ENCODE results near the gene MRPL38.

The MRPL38 gene

DNA sequence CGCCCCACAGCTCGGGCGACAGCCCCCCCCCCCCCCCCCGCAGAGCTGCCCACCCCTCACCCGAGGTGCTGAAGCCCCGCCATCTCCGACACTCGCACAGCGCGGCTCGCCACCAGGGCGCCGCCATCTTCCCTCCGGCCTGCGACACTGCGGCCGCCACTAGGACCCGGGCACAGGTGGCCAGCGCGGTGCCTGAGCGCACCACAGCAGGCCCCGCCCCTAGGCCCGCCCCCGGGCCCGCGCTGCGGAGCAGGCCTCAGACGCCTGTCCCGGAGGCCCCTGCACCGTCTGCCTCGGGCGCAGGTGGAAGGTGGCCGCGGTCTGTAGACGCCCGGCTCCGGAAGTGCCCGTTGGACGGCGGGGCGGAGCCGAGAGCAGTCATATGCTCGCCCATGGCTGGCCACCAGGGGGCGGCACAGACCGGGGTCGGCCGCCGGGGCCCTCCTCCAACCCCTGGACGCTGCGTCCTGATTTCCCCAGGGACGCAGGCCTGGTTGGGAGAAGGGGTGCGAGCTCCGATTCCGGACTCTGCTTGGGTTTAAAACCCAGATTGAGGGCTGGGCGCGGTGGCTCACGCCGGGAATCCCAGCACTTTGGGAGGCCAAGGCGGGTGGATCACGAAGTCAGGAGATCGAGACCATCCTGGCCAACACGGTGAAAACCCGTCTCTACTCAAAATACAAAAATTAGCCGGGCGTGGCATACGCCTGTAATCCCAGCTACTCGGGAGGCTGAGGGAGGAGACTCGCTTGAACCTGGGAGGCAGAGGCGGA lies at the start of gene MRPL38:
Gene MRPL38 (minus strand): TSS at position 136 of the 773 bp plus-strand sequence. CDS start 9 bp downstream, at position 127.
- DNase-seq, result peak; percentile 95

DNA sequence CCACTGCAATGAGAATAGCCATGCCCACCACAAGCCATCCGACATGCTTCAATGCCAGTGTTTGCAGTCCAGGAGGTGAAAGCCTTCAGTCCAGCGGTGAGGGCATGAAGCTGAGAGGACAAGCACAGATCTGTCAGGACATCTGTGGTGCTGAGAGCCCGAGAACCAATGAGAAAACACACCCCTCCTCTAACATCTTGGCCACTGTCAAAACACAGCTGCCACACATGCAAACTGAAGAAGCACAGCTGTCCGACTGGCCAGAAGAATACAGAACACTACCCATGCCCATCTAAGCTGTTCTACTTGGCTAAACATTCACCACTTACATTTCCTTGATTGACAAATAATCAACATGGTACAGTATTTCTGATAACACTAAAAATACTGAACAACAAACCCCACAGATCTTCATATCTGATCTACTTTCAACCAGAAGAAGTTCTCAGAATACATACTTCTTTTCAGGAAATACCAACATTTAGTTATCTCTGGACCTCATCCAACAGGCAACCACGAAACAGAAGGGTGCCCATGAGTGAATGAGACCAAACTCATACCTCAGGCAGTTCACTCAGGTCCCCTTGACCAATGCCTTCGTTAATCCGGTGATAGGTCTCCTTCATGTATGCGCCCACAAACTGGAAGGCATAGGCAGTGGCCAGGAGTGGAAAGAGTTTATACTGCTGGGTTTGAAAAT lies 46.3 kb upstream of the MRPL38 start:
- DNase-seq, result no peak

DNA sequence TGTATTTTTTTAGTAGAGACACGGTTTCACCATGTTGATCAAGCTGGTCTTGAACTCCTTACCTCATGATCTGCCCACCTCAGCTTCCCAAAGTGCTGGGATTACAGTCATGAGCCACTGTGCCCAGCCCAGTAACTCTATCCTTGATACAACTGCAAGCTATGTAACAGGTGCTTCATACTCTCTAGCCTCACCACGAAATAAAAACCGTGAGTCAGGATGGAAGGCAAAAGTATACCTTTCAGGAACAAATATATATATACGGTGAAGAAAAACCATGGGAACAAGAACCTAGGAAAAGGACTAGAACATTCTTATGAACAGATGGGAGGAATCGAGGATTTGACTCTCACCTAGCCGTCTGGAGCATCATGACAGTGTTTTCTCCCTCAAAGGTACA lies 45.7 kb upstream of the MRPL38 start:
- no peak for DNase-seq

DNA sequence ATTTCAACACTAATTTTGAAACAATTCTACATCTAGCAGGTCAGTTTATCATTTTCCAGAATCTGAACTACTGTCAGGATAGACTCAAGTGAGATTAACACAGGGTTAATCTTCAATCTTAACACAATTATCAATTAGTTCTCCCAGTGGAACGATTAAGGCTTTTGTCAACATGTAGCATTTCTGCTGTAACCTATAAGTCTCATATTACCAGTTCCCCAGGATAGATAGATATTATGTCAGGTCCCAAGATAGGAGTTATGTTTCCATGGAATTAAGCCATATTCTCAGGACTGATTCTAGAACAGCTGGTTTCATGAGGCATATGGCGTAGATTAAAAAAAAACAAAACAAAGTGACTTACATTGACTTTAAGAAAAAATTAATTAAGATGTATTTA lies 40.5 kb upstream of the MRPL38 start:
- DNase-seq, result no peak

DNA sequence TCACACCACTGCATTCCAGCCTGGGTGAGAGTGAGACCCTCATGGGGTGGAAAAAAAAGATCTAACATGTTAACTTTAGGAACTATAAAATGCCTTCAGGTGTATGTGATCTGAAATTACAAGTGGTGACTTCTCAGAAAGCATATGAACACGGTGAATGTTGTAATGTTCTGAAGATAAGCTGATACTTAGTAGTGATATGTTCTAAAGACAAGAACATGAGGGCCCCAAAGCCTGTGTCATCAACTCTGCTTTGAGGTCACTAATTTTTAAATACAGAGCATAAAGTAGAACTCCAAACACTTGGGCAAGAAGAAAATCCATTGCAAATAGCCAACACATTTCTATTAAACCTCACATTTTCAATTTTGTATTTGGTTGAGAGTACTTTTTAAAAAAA lies 38.8 kb upstream of the MRPL38 start:
- DNase-seq, result no peak

DNA sequence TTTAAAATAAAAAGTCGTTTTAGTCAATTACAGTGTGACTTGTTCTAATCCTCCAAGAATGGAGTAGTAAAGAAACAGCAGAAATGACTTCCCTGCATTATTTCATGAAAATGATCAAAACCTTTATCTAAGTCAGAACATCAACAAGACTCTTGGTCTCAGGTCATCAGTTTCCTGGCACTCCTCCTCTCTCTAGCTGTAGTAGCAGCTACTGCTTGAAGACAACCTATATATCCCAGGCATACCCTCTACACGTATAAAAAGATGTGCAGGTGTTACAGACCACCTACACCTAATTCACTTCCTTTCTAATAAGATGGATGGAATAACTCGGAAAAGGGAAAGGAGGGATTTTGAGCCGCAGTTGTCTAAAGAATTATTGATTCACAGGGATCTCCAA lies 37.8 kb upstream of the MRPL38 start:
- no peak for DNase-seq

DNA sequence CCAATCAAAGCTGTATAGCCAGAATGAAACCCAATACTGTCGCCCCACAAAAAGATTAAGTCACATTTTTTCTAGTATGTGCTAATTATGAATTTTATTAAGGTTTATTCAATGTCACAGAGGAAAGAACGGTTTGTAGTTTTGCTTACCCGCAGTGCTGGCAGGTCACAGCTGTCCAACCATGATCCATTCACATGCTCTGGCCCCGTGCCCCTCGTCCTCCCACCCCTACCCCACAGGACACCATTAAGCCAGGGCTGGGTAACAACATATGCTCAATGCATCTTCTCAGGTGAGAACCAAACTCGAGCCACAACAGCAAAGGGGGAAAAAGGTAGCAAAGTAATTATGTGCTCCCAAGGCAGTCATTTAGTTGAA lies 36.7 kb upstream of the MRPL38 start:
- DNase-seq, result no peak

DNA sequence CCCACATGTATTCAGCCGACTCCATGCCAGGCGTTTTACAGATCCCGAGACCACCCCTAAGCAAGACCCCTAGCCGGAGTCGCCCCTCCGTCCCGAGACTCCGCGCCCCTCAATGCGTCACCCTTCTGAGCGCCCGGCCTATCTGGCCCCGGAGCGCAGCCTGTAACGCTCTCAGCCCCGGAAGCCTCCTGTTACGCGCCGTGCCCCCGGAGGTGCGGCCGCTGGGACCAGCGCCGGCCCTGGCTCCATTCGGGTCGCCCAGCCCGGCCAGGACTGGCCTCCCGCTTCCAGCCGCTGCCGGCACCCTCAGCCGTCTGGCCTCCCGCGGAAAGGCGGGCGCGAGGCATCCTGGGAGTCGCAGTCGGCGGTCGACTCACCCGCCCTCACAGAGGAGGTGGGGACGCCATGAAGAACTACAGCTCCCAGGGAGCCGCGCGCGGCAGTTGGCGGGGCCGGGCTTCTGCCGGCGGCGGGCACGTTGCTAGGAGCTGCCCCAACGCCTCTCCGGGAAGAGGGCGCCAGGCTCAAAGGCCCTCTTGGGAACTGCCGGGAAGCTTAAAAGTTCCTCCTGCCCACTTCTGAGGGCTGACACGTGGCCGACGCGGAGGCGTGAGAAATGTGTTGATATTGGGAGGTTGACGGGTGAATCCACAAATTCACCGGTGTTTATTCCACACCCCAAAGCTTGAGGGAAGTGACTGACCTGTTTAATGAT lies 36.2 kb upstream of the MRPL38 start, which contains the start of gene FBF1:
Gene FBF1 (minus strand): TSS at position 316 of the 715 bp plus-strand sequence. CDS start 2,893 bp downstream, outside the sequence.
- DNase-seq, result peak; percentile 87

DNA sequence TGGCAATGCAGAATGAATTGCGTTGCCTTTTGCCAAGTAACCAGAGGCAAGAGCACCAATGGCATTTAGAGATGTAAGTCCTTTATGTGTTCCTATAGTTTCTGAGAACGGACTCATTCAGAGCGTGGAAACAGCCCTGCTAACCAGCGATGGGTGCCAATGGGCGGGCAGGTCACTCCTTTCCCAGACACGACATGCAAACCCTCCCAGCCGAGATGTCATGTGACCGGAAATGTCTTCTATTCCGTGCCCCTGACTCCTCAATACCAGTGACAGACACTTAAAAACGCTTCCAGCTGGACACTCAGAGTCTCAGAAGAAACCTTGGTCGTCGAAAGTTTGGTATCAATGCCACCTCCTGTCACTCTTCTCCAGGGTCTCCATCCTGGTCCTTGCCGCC lies 33.0 kb upstream of the MRPL38 start:
- no peak for DNase-seq

DNA sequence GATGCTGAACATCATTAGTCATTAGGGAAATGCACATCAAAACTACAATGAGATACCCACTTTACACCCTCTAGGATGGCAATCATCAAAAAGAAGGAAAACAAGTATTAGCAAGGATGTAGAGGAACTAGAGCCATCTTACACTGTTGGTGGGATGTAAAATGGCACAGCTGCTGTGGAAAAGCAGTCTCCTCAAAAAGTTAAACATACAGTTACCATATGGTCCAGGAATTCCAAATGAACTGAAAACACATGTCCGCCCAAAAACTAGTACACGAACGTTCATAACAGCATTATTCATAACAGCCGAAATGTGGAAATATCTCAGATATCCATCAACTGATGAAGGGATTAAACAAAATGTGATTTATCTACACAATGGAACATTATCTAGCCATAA lies 29.1 kb upstream of the MRPL38 start:
- no peak for DNase-seq

DNA sequence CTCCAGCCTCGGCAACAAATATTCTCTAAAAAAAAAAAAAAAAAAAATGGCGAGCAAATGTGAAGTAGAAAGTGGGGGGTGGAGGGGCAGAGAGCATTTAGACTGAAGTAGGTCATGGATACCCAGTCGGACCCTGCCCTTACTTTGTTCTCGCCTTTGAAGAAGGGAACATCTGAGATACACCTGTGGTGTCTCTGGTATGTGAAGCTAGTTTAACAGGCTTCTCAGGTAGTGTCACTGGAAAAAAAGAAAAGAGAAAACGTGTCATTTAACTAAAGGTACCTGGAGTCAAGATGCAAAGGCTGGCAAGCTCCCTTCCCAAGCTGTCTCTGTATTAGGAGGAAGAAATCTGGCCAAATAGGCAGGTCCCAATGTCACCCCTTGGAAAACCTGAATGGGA lies 28.2 kb upstream of the MRPL38 start:
- no peak for DNase-seq

DNA sequence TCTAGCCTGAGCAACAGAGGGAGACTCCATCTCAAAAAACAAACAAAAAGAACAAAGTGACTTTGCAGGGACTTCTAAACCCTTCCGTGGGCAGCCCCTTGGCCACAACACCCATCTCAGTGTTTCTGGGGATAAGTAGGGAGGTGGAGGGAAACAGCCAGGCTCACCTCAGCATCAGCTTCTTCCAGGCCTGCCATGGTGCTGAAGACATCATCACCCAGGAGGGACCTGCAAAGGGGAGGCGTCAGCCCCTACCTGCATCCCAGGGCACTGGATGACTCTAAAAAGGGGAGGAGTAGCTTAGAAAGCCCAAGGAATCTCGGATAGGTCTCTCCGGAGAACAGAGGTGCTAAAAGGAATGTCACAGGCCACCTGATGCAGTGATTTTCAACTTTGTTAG lies 26.4 kb upstream of the MRPL38 start:
- no peak for DNase-seq

DNA sequence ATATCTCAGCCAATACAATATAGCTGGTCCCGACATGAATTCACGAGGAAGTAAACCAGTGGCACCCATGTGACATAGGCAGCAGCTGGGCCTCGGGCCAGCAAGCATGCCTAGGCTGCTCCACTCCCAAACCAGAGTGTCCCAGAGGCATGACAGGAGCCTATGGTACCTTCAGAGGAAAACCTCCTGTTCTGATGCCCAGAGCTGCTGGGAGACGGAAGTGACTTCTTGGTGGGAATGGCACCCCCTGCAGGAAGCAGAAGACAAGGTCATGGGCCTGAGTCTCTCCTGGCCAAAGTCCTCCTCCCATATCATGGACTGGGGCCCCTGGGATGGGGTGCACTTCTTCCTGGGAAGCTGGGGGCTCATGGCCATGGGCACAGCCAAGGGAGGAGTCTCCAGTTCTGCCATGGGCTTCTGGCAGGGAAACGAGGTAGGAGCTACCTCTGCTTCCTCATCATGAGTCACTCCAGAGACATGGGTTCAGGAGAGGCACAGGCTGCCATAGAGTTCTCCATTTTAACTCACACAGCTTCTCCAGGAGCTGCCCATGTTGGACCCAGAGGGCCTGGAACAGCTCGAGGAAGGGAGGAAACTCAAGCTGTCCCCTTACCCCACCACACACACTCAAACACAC lies 22.7 kb upstream of the MRPL38 start:
- DNase-seq, result no peak

DNA sequence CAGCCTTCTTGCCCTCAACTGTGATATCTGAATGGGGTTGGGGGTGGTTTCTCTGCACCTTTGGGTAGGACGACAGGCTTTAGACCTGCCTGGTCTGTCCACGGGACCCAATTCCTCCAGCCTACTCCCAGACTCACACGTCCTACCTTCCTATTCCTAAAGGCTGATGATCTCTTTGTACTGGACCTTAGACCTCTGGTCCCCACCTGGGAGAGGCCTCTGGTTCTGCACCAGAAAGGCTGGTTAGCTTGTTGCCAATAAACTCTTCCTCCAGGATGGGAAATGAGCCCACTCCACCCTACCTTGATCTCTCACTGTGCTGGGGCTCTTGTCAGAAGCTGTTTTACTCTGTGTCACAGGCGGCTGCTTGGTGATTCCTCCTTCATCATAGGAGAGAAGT lies 21.8 kb upstream of the MRPL38 start:
- DNase-seq, result no peak

DNA sequence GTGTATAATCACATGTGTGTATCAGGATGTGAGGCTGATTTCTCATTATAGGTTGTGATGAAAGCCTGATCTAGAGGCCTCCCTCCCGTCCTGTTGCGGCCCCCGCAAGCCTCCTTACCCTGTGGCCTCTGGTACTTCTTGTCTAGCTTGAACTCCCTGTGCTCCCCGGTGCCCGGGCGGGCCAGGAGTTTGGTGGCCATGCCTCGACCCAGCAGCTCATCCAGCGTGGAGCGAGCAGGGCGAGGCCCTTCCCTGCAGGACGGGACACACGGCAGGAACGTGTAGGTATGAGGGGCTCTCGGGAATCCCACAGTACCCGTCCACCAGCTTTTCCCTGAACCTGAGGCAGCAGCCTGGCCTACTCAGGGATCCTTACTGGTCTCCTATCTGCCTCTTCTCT lies 21.2 kb upstream of the MRPL38 start:
- no peak for DNase-seq

DNA sequence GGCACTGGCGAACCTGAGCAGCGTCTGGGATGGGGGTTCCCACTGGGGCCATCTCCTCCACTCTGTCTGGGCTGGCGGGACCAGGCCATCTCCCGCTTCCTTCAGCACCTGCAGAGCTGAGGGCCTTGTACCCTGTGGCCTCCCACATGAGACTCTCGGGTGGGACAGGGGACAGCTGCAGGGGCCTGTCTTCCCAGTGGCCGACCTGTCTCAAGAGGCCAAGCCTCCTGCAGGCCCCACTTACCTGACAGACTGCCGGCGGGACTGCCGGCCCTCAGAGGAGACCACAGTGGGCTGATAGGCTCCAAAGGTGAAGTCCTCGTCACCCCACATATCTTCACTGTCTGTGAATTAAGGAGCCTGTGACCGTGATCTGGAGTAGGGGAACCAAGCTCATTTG lies 20.4 kb upstream of the MRPL38 start:
- DNase-seq, result no peak

DNA sequence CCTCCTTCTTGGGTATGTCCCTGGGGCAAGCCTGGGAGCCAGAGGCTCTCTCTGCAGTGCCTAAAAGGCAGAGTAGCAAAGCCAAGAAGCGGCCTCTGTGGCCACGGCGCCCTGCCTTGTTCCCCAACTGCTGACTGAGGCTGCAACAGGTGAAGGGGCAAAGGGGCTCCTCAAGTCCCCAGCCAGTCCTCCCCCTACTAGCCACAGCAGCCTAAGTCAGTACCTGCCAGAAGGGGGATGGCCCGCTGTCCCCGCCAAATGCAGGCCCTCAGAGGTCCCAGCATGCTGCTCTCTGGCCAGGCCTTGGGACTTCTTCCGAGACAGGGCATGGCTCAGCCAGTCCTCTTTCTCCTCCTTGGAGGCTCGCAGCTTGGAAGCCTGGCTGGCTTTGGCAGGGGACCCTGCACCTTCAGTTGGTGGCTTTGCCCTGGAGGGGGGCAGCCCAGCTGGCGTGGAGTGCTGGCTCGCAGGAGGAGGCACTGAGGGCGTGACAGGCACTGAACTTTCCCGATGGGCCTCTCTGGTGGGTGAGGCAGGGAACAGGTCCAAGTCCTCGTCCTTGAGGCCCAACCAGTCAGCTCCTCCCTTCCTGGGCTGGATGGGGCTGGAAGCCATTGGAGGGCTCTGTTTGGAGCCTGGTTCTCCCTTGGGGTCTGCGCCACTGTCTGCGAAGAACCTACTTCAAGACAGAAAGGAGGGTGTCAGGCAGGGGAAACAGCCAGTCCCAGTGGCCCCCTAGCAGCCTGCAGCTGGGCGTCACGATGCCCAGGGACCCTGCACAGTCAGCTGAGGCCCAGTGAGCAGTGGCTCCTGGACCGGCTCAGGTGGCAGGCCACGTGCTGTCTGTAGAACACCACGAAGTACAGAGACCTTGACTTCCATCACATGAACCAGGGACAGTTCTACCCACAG lies 18.5 kb upstream of the MRPL38 start:
- DNase-seq, result no peak

DNA sequence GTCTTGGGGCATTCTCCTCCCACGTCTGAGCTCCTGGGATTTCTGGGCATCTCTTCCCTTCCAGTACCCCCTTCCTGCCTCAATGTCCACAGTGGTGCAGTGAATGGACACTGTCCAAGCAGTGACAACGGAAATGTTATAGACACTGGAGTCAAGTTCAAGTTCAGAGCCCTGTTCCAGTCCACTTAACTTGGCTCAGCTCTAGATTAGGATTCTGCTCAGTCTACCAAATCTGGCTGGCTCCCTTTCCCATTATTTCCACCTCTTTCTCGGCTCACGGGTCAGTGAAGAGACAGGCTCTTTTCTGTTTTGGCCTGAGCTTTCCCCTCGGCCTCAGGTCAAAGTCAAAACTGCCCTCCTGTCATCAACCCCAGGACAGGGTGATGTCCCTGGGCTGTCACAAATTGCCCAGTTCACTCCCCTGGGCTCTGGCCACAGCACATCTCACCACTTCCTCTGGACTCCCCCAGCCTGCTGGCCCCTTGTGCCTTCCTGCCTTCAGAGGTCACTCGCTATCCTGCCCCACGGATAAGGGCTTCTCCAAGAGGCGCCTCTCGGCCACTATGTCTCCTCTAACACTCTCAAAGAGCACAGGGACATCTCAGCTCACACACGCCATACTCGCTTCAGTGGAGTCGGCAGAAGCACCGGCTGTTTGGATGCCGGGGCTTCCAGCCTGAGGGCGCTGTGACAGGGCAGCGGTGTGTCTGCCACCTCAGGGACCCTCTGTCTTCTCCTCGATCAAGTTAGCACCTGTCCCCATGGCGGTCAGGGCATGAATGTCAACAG lies 17.7 kb upstream of the MRPL38 start:
- DNase-seq, result no peak

DNA sequence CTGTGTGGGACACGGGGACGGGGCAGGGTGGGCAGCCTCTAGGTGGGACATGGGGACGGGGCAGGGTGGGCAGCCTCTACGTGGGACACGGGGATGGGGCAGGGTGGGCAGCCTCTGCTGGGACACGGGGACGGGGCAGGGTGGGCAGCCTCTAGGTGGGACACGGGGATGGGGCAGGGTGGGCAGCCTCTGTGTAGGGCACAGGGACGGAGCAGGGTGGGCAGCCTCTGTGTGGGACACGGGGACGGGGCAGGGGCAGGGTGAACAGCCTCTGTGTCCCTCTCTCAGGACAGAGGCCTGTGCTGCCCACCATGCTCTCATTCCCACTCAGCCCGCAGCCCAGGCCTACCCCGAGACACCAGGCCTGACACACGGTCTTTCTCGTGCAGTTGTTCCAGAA lies 16.9 kb upstream of the MRPL38 start:
- DNase-seq, result no peak

DNA sequence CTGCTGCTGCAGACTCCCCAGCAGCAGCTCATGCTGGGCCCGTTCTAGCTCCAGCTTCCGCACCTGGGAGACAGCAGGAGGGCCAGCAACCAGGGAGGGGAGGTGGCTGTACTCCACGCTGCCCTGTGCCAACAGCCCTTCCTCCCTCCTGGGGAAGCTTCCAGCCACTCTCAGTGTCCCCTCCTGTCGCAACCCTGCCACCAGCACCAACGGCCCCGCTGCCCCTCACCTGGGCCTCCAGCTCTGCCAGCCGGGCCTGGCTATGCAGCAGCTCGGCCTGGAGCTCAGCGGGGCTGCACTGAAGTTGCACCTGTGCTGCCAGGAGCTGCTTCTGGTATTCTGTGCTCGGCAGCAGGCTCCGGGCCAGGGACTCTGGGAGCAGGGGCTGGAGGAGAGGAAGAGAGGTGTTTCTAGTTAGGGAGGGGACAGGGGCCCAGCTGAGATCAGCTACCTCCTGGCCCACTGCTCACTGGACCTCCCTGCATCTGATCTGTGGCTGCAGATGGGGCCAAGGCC lies 15.4 kb upstream of the MRPL38 start:
- DNase-seq, result no peak

DNA sequence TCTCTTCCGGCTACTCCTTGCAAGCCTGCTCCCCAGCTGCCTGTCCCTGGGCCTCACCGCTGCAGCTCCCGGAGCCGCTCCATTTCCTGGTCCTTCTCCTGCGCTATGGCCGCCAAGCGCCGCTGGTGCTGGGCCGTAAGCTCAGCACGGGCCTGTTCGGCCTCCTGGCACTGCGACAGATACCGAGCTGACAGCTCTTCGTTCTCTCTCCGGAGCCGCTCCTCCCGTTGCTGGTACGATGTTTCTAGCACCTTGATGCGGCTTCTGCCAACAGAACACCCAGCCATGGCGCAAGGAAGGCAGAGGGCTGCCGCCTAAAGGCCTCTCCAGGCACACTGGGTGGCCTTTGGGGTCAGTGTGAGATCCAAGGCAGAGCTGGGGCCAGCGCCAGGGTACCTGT lies 14.9 kb upstream of the MRPL38 start:
- no peak for DNase-seq

Measured in CD4-positive, alpha-beta T cell treated with Interleukin-21 for 1 hour (primary cell).